Activated CD8-positive, alpha-beta memory T cell treated with anti-CD3 and anti-CD28 coated beads for 36 hours (primary cell): ENCODE measurements around the gene EBLN1. TPM values are rescaled to one million over a fixed set of nuclear protein-coding genes. Genes with fewer than 3 reads are reported as not detected.

Experiments
- total RNA-seq, 2 experiments: library from RNA; stranded (reverse); gene quantifications; one replicate each; pipeline ENCODE4 v1.2.3, GENCODE V29; 2021

EBLN1 gene
- total RNA-seq, 2 experiments from 2014 or later: not detected

Other genes starting within 250 kb of the EBLN1 start
- 10 to 100 TPM; 29.4 to 30.1 TPM for gene DNAJC1, start 214.3 kb downstream of the EBLN1 start, total RNA-seq
- gene COMMD3, start 98.4 kb upstream of the EBLN1 start, total RNA-seq: 10 to 100 TPM; 71.3 to 75.0 TPM
- gene BMI1, start 103.1 kb upstream of the EBLN1 start, total RNA-seq: 10 to 100 TPM; 72.4 to 74.4 TPM
- not detected for gene SPAG6, start 127.5 kb upstream of the EBLN1 start, total RNA-seq